ENCODE data around the gene DNER. TPM values are rescaled to one million over a fixed set of nuclear protein-coding genes. Genes with fewer than 3 reads are reported as not detected.

Gene DNER
- total RNA-seq, 3 donors from 2014 or later, result 1.3 to 2.6 (median 1.6) TPM

DNA sequence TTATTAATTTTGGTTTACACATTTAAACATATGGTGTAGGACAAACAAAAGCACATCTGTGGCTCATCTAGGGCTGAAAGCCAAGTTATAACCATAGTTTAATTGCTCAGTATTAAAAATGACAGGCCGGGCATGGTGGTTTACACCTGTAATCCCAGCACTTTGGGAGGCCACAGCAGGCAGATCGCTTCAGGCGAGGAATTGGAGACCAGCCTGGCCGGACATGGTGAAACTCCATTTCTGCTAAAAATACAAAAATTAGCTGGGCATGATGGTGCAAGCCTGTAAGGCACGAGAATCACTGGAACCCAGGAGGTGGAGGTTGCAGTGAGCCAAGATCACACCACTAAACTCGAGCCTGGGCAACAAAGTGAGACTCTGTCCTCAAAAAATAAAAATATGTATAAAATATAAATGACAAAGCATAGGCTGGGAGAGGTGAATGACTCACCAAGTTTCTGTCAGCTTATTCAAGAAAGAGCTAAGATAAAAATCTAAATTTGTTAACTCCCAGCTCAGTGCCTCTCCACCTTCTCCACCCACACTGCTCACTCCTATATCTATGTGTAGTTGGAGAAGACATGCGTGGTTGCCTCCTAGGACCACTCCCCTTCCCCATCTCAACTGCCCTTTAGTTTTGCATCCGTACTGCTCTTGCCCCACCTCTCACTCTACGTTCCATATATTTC lies 364.1 kb downstream of the DNER start:
- no peak for DNase-seq (ENCODE audit: low spot score in 2 of 2)
- Histone ChIP-seq H3K36me3 (no peaks in the 10 kb centered on the region), H3K27ac (no peak overlapping the region), H3K4me3 (no peak overlapping the region), H3K9me3 (peaks cover 0 to 5% of the 10 kb centered on the region in 2 donors), H3K4me1 (no peaks in the 10 kb centered on the region), H3K27me3 (no peaks in the 10 kb centered on the region)
- intact Hi-C loops (cut with DNase I; ENCODE audit: low total_unique reads), result no loop called here
- TF ChIP-seq, protein P1, sequence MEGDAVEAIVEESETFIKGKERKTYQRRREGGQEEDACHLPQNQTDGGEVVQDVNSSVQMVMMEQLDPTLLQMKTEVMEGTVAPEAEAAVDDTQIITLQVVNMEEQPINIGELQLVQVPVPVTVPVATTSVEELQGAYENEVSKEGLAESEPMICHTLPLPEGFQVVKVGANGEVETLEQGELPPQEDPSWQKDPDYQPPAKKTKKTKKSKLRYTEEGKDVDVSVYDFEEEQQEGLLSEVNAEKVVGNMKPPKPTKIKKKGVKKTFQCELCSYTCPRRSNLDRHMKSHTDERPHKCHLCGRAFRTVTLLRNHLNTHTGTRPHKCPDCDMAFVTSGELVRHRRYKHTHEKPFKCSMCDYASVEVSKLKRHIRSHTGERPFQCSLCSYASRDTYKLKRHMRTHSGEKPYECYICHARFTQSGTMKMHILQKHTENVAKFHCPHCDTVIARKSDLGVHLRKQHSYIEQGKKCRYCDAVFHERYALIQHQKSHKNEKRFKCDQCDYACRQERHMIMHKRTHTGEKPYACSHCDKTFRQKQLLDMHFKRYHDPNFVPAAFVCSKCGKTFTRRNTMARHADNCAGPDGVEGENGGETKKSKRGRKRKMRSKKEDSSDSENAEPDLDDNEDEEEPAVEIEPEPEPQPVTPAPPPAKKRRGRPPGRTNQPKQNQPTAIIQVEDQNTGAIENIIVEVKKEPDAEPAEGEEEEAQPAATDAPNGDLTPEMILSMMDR (IDR thresholded peaks at IDR 0.05), result no peak
- no peak for TF ChIP-seq POLR2A (IDR thresholded peaks at IDR 0.05)
- TF ChIP-seq POLR2AphosphoS5 (IDR thresholded peaks at IDR 0.05), result no peak

DNA sequence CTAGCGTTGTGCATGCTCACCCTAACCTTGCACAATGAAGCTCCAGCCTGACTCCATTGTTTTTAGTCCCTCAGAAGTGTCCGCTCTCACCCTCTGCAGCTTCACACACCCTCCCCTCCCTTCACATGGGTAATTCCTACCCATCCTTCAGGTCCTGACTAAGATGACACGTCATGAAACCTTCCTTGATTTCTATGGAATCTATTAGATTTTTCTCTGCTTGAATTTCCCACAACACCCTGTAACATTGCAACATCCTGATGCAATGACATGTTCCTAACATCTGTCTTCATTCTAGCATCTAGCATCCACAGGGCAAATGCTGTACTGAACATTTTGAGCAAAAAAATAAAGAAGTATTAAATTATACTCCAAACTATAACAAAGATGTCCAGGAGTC lies 366.2 kb downstream of the DNER start:
- no peaks in the 10 kb centered on the region for H3K36me3 ChIP-seq
- peaks cover 0 to 5% of the 10 kb centered on the region in 2 donors for H3K9me3 ChIP-seq
- H3K4me3 ChIP-seq, result no peak overlapping the region
- no peak for DNase-seq (ENCODE audit: low spot score in 2 of 2)
- H3K27ac ChIP-seq, result no peak overlapping the region
- intact Hi-C loops (cut with DNase I; ENCODE audit: low total_unique reads), result no loop called here
- H3K4me1 ChIP-seq, result no peaks in the 10 kb centered on the region
- TF ChIP-seq POLR2A (IDR thresholded peaks at IDR 0.05) (no peak), POLR2AphosphoS5 (IDR thresholded peaks at IDR 0.05) (no peak)
- TF ChIP-seq, protein P1 (IDR thresholded peaks at IDR 0.05), result no peak
- no peaks in the 10 kb centered on the region for H3K27me3 ChIP-seq

DNA sequence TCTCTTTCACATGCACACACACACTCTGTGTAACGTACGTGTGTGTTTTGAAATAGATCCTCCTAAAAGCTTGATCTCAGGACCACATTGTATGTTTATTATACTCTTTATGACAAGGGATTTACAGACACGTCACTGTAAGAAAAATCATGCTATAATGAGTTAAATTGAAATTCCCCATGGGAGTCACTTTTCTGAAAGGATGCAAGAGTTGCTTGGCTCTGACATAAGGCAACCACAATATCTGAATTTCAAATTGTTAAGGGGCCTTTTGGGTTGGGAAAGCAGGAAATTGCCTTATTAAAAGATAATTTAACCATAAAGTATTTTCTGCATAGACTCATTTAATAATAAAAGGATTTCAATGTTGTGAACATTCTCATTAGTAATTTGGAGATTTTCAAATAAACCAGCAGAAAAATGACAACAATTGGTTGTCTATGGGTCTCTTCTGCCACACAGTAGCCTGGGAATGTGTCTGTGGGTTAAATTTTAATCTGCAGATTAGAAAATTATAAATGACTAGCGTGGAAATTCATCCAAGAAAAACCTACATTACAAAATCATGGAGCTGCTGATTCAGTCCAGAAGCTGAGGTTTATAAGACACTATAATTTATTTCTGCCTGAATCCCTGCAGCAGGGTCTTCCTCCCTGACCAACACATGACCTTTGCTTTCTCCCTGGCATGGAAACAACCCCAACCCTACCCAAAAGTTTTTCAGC lies 367.4 kb downstream of the DNER start:
- DNase-seq (ENCODE audit: low spot score in 2 of 2), result no peak
- no peaks in the 10 kb centered on the region for H3K4me1 ChIP-seq
- H3K27me3 ChIP-seq, result no peaks in the 10 kb centered on the region
- no peaks in the 10 kb centered on the region for H3K36me3 ChIP-seq
- peaks cover 0 to 5% of the 10 kb centered on the region in 2 donors for H3K9me3 ChIP-seq
- TF ChIP-seq POLR2A (IDR thresholded peaks at IDR 0.05) (no peak), POLR2AphosphoS5 (IDR thresholded peaks at IDR 0.05) (no peak)
- TF ChIP-seq, protein P1 (IDR thresholded peaks at IDR 0.05), result no peak
- H3K4me3 ChIP-seq, result no peak overlapping the region
- H3K27ac ChIP-seq, result no peak overlapping the region
- intact Hi-C loops (cut with DNase I; ENCODE audit: low total_unique reads), result no loop called here

DNA sequence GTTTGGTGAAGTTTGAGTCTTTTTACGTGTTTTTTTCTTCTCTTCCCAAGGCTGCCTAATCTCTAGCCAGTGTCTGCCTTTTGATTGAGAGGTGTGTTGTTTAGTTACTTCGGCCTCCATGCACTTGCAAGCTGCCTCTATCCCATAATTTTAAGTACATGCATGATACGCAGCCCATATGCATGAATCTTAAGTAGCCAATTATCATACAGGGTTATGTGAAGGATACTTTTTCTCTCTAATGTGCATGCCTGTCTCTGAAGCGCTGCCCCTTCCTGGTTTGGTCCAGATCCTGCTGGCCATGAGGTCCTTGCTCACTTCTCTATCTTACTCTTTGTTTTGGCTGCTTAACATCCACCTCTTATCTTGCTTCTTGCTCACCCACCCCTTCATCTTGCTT lies 369.4 kb downstream of the DNER start:
- H3K4me1 ChIP-seq, result no peaks in the 10 kb centered on the region
- H3K36me3 ChIP-seq, result no peaks in the 10 kb centered on the region
- H3K9me3 ChIP-seq, result peaks cover 0 to 5% of the 10 kb centered on the region in 2 donors
- intact Hi-C loops (cut with DNase I; ENCODE audit: low total_unique reads), result no loop called here
- no peak overlapping the region for H3K27ac ChIP-seq
- TF ChIP-seq POLR2A (IDR thresholded peaks at IDR 0.05), result no peak
- TF ChIP-seq, protein P1 (IDR thresholded peaks at IDR 0.05), result no peak
- no peak for TF ChIP-seq POLR2AphosphoS5 (IDR thresholded peaks at IDR 0.05)
- no peaks in the 10 kb centered on the region for H3K27me3 ChIP-seq
- H3K4me3 ChIP-seq, result no peak overlapping the region
- no peak for DNase-seq (ENCODE audit: low spot score in 2 of 2)

DNA sequence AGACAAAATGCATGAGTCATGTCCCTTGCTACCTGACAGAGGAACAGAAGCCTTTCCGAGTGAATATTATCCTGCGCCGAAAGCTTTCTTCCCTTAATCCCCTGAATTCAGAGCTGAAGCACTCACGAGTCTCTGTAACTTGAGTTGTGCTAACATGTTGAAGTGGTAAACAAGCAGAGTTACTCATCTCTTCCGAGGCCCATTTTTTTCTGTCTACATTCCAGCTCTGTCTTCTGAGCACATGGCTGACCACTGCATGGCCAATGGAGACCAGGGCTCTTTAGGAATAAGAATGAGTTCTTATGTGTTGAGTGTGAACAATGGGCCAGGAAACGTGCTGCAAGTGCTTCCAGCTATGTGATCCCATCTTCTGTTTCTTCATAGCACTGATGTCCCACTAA lies 370.2 kb downstream of the DNER start:
- no peaks in the 10 kb centered on the region for H3K4me1 ChIP-seq
- TF ChIP-seq POLR2A (IDR thresholded peaks at IDR 0.05) (no peak), POLR2AphosphoS5 (IDR thresholded peaks at IDR 0.05) (no peak)
- TF ChIP-seq, protein P1 (IDR thresholded peaks at IDR 0.05), result no peak
- H3K4me3 ChIP-seq, result no peak overlapping the region
- DNase-seq (ENCODE audit: low spot score in 2 of 2), result no peak
- intact Hi-C loops (cut with DNase I; ENCODE audit: low total_unique reads), result no loop called here
- peaks cover 0 to 2% of the 10 kb centered on the region in 2 donors for H3K9me3 ChIP-seq
- no peaks in the 10 kb centered on the region for H3K27me3 ChIP-seq
- no peak overlapping the region for H3K27ac ChIP-seq
- H3K36me3 ChIP-seq, result no peaks in the 10 kb centered on the region

All from breast epithelium (tissue), 4 donors.